GM18517 (cell line): ENCODE data around the gene CCDC27.

ENCODE experiments used
- ATAC-seq: cut with Tn5 transposase; IDR thresholded peaks from one replicate; pipeline ENCODE4 v1.9.1; 2021; ENCODE audit warnings: mild to moderate bottlenecking, moderate library complexity; ENCODE audit not compliant: unreplicated experiment

The CCDC27 gene

DNA sequence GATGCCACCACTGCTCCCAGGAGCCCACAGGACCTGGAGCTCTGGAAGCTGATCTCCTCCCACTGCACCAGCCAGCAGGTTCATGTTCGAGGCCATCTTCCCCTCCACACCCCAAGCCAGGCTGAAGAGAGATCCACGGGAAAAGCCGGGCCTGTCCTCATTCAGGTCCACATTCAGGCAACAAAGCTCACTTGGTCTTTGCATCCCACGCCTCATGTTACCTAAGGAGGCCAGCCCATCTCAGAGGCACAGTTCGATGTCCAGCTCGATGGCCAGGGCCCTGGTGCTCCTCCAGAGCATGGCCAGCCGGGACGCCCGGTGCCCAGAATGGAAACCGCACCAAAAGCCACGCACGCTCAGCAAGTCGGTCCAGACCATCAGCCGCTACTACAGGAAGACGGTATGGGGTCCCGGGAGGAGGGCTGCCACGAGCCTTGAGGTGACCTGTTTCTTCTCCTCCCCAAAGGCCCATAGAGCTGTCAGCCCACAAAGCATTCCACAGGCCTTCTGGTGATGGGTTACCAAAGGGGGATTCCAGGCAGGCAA lies at the start of gene CCDC27:
Gene CCDC27, plus strand, starts transcription at position 51 of the 546 bp plus-strand sequence. Its CDS starts 32 bp downstream, at position 83.
- ATAC-seq = no peak

- ATAC-seq = no peak
These were observed 49.7 kb upstream of the CCDC27 start for GRCh38 chr1:3702528-3702927.

GRCh38 chr1:3702990-3703728 lies 49.1 kb upstream of the CCDC27 start:
- no peak for ATAC-seq

DNA sequence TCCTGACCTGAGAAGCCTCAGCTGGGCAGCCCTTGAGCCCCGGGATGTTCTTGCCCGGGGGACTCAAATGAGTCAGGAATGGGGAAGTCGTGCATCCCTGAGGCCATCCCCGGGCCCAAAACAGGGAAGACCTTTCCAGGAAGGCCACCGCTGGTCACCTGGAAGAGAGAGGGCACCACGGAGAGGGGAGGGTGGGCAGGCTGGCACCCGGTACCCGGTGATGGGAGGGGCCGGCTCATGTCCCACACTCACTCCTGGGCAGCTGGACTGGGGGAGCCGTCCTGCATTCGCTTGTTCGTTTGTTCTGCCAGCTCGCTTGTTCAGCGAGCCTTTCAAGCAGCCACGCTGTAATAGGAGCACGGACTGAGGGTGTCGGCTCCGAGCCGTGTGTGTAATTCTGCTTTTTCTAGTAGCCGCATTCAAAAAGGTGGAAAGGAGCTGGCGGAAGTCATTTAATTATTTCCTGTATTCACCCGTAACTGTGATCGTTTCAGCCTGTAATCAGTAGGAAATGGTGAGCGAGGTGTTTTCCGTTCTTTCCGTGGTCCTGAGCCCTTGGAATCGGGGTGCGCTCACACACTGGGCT lies 48.4 kb upstream of the CCDC27 start:
- no peak for ATAC-seq

DNA sequence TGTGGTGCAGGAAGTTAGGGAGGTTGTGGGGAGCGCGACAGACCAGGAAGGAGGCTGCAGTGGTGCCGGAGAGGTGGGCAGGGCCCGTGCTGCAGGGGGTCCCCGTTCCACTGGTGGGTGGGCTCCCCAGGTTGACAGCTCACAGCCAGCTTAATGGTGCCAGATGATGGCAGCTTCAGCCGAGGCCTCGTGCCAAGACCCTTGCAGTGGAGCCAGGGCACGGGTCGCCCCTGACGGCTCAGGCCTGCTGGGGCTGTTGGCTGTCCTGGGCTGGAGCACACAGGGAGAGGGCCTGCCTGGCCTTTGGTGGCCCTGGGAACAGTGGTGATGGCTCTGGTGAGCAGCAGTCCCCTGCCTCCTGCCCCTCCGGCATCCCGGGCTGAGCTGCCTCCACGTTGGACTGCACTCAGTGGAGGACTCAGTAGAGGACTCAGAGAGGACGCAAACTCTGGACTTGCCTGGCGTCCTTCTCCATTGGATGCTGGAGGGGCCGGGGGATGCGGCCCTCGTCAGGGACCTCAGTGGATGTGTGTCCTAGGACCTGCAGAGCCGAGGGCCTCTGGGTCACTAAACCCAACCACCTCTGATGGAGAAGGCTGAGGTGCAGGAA lies 46.8 kb upstream of the CCDC27 start:
- no peak for ATAC-seq

DNA sequence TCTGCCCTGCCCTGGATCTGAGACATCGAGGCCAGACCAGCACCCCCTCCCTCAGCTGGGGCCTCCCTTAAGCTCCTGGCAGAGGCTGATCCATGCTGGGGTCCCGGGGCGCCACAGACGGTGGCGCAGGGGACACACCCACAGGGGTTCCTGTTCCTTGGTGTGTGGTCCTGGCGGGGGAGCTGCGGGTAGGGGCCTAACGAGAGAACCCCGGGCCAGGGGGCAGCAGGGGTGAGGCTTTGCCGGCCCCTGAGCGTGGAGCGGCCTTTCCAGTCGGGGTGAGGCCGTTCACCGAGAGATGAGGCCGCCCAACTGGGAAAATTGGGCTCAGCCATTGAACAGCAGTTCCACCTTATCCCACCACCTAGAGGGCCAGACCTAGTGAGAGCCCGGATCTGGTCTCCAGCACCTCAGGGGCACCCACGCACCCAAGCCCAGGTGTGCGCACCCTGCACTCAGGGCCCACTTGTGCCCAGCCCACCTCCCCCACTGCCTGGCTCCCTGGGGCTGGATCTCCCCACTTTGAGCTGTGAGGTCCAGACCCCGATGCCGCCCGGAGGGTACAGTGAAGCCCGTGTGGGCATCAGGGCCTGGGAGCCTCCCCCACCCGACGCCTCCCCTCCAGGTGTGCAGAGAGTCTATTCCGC lies 45.5 kb upstream of the CCDC27 start:
- no peak for ATAC-seq

DNA sequence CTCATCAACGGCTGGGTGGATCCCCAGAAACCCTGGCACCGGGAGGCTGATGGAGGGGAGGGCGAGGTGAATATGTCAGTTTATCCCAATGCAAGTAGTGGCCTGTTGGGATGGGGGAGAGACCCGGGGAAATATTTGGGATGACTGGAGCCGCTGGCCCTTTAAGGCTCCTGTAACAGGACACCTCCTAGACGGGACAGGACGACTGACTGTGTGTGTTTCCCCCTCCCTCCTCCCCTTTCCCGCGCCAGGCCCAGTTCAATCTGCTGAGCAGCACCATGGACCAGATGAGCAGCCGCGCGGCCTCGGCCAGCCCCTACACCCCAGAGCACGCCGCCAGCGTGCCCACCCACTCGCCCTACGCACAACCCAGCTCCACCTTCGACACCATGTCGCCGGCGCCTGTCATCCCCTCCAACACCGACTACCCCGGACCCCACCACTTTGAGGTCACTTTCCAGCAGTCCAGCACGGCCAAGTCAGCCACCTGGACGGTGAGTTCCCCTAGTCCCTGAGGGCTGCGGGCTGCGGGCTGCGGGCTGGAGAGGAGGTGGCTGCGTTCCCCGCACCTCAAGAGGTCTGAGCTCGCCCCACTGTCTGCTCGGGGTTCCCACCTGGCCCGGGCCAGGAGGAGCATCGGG lies 44.8 kb upstream of the CCDC27 start:
- no peak for ATAC-seq

- ATAC-seq = no peak
These were observed 44.3 kb upstream of the CCDC27 start for GRCh38 chr1:3707939-3708328.

DNA sequence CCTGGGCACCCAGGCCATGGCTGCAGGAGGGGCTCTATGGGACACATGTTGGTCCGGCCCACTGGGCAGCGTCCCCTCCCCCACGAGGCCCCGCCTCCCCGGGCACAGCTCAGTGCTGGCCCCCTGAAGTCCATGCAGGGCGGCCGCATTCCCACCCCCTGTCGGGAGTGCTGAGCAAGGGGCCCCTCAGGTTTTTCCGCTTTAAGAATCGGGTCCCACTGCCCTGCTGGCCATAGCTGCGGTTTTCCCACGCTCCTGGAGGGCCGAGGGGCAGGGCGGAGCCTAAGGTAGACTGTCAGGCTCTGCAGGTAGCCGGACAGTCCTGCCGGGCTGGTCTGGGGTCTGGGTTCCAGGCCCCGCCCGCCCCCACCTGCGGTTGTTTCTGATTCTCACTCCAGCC lies 43.5 kb upstream of the CCDC27 start:
- no peak for ATAC-seq

- ATAC-seq = no peak
These were observed 42.0 kb upstream of the CCDC27 start for GRCh38 chr1:3710251-3710650.

- no peak for ATAC-seq
These were observed 40.9 kb upstream of the CCDC27 start for GRCh38 chr1:3711381-3711779.

GRCh38 chr1:3711780-3712451 lies 40.3 kb upstream of the CCDC27 start:
- no peak for ATAC-seq

DNA sequence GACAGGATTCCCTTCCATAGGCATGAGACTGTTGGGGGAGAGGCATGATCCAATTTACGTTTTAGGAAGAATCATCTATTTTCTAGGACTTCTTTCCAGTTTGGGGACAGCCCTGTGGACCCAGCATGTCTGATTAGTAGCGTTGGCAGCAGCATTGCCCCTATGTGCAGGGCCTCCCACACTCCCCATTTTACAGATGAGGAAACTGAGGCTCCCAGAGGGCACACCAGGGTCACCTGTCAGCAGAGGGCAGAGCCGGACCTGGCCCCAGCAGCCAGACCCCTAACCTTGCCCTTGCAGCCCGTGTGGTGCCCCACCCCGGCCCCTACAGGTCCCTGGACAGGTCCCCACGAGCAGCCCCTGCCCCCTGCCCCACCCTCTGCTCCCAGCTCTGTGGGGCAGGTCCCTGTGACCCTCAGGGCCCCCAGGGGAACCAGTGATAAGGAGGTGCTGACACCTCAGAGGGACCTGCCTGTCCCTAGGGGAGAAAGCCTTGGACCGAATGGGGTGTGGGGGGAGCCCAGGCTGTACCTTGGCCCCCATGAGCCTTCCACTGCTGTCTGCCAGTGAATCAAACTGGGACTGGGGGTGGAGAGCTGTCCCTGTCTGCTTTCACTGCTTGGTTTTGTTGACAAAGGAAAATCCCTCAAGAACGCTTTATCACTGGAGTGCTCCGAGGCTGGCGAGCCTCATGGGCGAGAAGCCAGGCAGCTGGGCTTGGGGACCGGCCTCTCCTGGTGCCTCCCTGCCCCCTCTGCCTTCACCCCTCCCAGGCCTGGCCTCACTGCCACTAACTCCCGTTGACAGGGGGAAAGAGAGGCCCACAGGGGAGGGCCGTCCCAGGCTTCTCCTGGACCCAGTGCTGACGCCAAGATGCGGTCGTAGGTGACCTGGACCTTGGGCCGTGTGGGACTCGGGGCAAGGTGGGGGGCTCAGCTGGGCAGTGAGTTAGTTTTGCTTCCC lies 39.4 kb upstream of the CCDC27 start:
- no peak for ATAC-seq

DNA sequence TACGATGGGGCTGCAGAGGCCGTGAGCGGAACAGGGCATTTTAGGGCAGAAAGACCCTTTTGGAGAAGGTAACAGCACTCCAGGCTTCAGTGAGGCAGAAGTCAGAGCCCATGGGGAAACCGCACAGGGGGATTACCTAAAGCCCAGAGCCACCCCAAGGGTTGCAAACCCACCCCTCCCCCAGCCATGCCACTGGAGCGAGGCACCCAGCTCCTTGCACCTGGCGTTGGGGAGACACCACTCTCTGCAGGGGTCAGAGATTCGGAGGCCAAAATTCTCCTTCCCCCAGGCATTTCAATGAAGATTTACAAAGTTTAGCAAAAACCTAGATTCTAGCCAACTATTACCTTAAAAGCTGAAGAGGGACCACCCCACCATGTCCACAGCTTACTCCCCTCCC lies 38.4 kb upstream of the CCDC27 start:
- ATAC-seq = no peak

GRCh38 chr1:3714284-3714741 lies 37.9 kb upstream of the CCDC27 start:
- ATAC-seq = no peak

GRCh38 chr1:3714814-3715213 lies 37.4 kb upstream of the CCDC27 start:
- no peak for ATAC-seq

GRCh38 chr1:3716351-3716750 lies 35.9 kb upstream of the CCDC27 start:
- no peak for ATAC-seq

DNA sequence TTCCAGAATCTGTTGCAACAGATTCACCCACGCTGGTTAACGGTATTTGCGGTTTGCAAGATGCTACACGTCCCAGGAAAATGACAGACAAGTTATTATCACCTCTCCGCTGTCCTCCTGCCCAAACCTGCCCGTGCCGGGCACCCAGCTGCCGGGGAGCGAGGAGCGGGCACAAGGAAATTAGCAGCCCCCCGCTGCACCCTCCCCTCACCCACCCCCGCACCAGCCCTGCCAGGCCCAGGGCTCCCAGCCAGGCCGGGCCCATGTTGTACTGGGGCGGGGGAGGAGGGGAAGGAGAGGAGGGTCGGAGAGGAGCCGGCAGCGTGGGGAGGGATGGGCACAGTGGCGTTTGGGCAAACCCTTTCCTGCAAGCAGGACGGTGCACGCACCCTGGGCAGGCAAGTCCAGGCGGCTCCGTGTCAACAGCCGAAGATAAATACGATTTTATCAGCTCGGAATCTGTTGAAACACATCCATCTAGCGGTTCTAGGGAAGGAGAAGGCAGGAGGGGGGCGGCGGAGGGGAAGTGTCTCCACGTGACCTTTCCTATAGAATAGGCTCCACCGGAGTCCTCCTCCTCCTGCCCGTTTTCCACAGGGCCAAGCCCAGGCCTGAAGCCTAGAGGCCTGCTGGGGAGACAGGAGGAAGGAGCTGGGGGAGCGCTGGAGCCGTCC lies 35.1 kb upstream of the CCDC27 start:
- ATAC-seq = no peak
